ENCODE results near the gene ZNF451. TPM values are rescaled to one million over a fixed set of nuclear protein-coding genes. Genes with fewer than 3 reads are reported as not detected.
"Not testable (repeated sequence)": the region's sequence is repeated elsewhere in the genome, so short reads cannot be mapped to it uniquely, and the experiment has no call there.

ZNF451 gene, protein sequence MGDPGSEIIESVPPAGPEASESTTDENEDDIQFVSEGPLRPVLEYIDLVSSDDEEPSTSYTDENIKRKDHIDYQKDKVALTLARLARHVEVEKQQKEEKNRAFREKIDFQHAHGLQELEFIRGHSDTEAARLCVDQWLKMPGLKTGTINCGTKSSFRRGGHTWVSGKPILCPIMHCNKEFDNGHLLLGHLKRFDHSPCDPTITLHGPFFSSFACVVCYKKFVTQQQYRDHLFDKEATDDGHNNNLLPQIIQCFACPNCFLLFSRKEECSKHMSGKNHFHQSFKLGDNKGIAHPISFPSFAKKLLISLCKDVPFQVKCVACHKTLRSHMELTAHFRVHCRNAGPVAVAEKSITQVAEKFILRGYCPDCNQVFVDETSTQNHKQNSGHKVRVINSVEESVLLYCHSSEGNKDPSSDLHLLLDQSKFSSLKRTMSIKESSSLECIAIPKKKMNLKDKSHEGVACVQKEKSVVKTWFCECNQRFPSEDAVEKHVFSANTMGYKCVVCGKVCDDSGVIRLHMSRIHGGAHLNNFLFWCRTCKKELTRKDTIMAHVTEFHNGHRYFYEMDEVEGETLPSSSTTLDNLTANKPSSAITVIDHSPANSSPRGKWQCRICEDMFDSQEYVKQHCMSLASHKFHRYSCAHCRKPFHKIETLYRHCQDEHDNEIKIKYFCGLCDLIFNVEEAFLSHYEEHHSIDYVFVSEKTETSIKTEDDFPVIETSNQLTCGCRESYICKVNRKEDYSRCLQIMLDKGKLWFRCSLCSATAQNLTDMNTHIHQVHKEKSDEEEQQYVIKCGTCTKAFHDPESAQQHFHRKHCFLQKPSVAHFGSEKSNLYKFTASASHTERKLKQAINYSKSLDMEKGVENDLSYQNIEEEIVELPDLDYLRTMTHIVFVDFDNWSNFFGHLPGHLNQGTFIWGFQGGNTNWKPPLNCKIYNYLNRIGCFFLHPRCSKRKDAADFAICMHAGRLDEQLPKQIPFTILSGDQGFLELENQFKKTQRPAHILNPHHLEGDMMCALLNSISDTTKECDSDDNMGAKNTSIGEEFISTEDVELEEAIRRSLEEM
- total RNA-seq, result 10 to 100 TPM; 43.8 to 46.2 TPM

DNA sequence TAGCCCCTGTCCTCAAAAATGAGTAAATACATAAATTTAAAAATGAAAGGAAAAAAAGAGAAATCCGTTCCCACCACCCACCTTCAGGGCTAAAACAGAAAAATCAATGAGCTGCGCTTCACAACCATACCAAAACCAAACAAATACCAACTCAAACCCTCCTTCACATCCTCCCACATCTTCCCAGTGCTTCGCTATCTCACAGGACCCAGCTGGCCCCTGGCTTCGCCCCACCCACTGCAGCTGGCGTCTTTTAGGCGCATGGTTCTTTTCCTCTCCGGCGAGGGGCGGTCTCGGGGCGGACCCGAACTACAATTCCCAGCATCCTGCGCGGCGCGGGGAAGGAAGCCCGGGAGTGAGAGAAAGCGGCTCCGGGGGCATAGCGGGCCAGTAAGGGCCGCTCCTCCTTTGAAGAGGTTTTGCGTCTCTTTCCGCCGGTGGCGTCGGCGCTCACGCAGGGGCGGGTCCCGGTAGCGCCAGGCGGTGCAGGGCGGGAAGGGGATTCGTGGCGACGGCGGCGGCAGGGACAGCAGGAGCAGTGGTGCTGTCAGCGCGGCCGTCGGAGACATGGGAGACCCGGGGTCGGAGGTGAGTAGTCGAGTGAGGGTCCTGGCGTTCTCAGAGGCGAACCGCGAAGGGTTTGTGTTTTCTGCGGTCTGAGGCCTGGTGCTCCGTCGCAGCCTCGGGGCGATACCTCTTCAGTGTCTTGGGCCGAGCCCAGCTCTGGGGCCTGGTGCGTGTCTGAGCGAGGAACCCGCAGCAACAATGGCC, at the start of gene ZNF451:
Gene ZNF451 (plus strand): TSS at position 502 of the 771 bp plus-strand sequence. CDS start 66 bp downstream, at position 568.
- H3K9me3 Mint-ChIP-seq, result no peaks in the 10 kb centered on the region
- intact Hi-C loops (cut with micrococcal nuclease), result loop anchor here (1.0 to 5.0 kb wide), 6 partner anchors 44 to 226 kb away; partner anchors contain the start of genes BAG2, BEND6, KIAA1586 and RAB23
- H3K4me1 Mint-ChIP-seq (ENCODE audit: low read depth), result peaks cover 32% of the 10 kb centered on the region
- peak; percentile 98 for DNase-seq
- peak within 1 kb of the TSS; percentile 89 for H3K27ac Mint-ChIP-seq
- H3K27me3 Mint-ChIP-seq (ENCODE audit: low read depth), result no peaks in the 10 kb centered on the region
- H3K36me3 Mint-ChIP-seq (ENCODE audit: low read depth), result peaks cover 12% of the 10 kb centered on the region
- CTCF ChIA-PET, result interaction anchor here (0.8 to 0.9 kb wide), 3 partner anchors 33 to 227 kb away, joined by 3 read pairs; partner anchors contain the start of genes BEND6 and PRIM2
- H3K4me3 Mint-ChIP-seq, result peak within 1 kb of the TSS; percentile 88

DNA sequence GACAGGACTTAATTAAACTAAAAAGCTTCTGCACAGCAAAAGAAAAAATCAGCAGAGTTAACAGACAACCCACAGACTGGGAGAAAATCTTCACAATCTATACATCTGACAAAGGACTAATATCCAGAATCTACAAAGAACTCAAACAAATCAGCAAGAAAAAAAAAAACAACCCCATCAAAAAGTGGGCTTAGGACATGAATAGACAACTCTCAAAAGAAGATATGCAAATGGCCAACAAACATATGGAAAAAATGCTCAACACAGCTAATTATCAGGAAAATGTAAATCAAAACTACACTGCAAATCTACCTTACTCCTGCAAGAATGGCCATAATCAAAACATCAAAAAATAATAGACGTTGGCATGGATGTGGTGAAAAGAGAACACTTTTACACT, 45.9 kb upstream of the ZNF451 start:
- intact Hi-C loops (cut with micrococcal nuclease); H3K4me3 Mint-ChIP-seq; CTCF ChIA-PET; DNase-seq; H3K9me3 Mint-ChIP-seq; H3K27ac Mint-ChIP-seq: not testable (repeated sequence)
- Mint-ChIP-seq H3K4me1 (ENCODE audit: low read depth) (peaks cover 14% of the 10 kb centered on the region), H3K27me3 (ENCODE audit: low read depth) (peaks cover 19% of the 10 kb centered on the region), H3K36me3 (ENCODE audit: low read depth) (peaks cover 10% of the 10 kb centered on the region)

DNA sequence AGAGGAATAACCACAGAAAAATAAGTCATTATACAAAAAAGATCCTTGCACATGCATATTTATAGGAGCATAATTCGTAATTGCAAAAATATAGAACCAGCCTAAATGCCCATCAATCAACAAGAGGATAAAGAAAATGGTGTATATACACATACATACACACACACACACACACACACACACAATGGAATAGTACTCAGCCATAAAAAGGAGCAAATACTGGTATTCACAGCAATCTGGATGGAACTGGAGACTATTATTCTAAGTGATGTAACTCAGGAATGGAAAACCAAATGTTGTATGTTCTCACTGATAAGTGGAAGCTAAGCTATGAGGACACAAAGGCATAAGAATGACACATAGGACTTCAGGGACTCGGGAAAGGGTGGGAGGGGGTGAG, 45.4 kb upstream of the ZNF451 start:
- H3K4me3 Mint-ChIP-seq, result no peak overlapping the region

DNA sequence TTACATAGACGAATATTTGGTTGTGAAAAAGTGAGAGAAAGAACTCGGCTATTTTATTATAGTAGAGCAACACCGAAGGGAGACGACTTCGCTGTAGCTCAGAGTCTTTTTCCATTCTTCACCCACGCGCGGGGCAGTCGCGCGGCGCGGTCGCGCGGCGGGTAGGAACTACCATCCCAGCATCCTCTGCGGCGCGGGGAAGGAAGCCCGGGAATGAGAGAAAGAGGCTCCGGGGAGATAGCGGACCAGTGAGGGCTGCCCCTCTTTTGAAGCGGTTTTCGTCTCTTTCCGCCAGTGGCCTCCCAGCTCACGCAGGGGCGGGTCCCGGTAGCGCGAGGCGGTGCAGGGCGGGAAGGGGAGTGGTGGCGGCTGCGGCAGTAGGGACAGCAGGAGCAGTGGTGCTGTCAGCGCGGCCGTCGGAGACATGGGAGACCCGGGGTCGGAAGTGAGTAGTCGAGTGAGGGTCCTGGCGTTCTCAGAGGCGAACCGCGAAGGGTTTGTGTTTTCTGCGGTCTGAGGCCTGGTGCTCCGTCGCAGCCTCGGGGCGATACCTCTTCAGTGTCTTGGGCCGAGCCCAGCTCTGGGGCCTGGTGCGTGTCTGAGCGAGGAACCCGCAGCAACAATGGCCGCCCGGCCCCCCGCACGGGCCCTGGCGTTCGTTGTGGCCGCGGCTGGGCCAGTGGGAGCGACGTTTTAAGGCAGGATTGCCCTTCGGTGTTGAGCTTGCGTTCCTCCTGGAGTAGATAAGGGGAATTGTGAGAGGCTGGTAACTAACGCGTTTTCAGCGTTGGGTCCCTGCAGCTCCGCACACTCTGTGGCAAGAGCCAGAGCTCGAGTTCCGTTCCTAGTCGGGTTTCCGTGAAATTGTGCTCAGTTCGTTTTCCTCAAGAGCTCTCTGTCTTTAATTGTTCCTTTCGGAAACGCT, 43.4 kb upstream of the ZNF451 start, which contains the start of gene KIAA1586:
Gene KIAA1586 (plus strand): TSS at position 362 of the 925 bp plus-strand sequence. CDS start 63 bp downstream, at position 425.
- H3K36me3 Mint-ChIP-seq (ENCODE audit: low read depth), result peaks cover 25% of the 10 kb centered on the region
- CTCF ChIA-PET, result not testable (repeated sequence)

More for the DNA sequence above, 45.4 kb upstream of the ZNF451 start:
- CTCF ChIA-PET, result no interaction called here
- intact Hi-C loops (cut with micrococcal nuclease), result no loop called here
- Mint-ChIP-seq H3K9me3 (peaks cover 1% of the 10 kb centered on the region), H3K27me3 (ENCODE audit: low read depth) (peaks cover 19% of the 10 kb centered on the region), H3K27ac (no peak overlapping the region), H3K36me3 (ENCODE audit: low read depth) (peaks cover 13% of the 10 kb centered on the region), H3K4me1 (ENCODE audit: low read depth) (peaks cover 19% of the 10 kb centered on the region)
- DNase-seq, result no peak

DNA sequence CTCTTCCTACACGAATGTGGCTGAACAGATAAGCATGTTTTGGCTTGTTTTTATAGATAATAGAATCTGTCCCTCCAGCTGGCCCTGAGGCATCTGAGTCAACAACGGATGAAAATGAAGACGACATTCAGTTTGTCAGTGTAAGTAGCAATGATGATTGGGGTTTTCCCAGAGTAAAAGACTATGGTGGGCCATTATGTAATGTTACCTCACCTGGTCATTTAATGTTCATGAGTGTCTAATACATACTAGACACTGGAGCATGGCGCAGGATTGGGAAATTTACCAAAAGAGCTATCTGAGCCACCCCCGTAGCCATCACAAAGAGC, 42.8 kb upstream of the ZNF451 start:
- H3K9me3 Mint-ChIP-seq, CTCF ChIA-PET, H3K27ac Mint-ChIP-seq, DNase-seq, H3K4me3 Mint-ChIP-seq: not testable (repeated sequence)
- peaks cover 21% of the 10 kb centered on the region for H3K4me1 Mint-ChIP-seq (ENCODE audit: low read depth)
- H3K27me3 Mint-ChIP-seq (ENCODE audit: low read depth), result peaks cover 17% of the 10 kb centered on the region
- intact Hi-C loops (cut with micrococcal nuclease), result loop anchor here (2.0 kb wide), 1 partner anchor 218 kb away; no protein-coding TSS in a partner anchor
- peaks cover 25% of the 10 kb centered on the region for H3K36me3 Mint-ChIP-seq (ENCODE audit: low read depth)

More for the DNA sequence above, 43.4 kb upstream of the ZNF451 start, which contains the start of gene KIAA1586:
- H3K27me3 Mint-ChIP-seq (ENCODE audit: low read depth), result peaks cover 17% of the 10 kb centered on the region
- peak; percentile 91 for DNase-seq
- H3K4me1 Mint-ChIP-seq (ENCODE audit: low read depth), result peaks cover 21% of the 10 kb centered on the region
- H3K9me3 Mint-ChIP-seq, result not testable (repeated sequence)
- intact Hi-C loops (cut with micrococcal nuclease), result loop anchor here (1.0 to 2.0 kb wide), 6 partner anchors 43 to 270 kb away; partner anchors contain the start of genes BAG2, BEND6 and RAB23
- H3K27ac Mint-ChIP-seq, result peak within 1 kb of the TSS; percentile 89
- peak within 1 kb of the TSS; percentile 88 for H3K4me3 Mint-ChIP-seq

DNA sequence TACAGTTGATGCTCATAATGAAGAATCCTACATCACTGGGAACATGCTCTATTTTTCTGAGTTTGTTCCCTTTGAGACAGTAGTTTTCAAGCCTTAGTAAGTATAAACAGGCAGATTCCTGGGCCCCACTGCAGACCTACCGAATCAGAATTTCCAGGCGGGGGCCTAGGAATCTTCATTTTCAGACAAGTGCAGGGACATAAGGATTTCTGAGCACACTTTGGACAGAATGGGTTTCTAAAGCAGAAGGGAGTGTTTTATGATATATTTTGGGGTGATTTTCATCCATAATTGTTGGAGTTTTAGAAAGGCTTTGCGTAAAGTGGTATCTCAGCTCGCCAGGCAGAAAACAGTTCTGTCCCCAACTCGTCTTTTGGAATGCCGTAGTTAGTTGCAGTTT, 42.1 kb upstream of the ZNF451 start:
- H3K27me3 Mint-ChIP-seq (ENCODE audit: low read depth), result peaks cover 17% of the 10 kb centered on the region
- intact Hi-C loops (cut with micrococcal nuclease), result loop anchor here (2.0 kb wide), 1 partner anchor 217 kb away; no protein-coding TSS in a partner anchor
- DNase-seq, H3K27ac Mint-ChIP-seq, CTCF ChIA-PET, H3K9me3 Mint-ChIP-seq: not testable (repeated sequence)
- peaks cover 21% of the 10 kb centered on the region for H3K4me1 Mint-ChIP-seq (ENCODE audit: low read depth)
- H3K4me3 Mint-ChIP-seq, result peak overlapping the region; percentile 68
- peaks cover 27% of the 10 kb centered on the region for H3K36me3 Mint-ChIP-seq (ENCODE audit: low read depth)

DNA sequence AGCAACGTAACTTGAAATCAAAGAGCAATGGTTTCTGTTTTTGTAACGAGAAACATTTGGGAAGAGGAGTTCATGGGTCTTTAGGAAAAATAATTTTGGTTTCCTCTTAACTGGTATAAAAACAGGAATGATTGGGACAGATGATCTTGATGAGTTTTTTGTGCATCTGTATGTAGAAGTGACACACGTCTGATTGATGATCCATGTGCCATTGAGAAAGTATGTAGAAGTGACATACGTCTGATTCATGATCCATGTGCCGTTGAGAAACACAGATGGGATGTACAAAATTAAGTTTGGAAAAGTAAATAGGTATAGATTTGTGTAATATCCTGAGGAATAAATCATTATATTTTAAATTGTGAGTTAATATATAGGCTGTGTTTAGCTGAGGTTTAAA, 41.4 kb upstream of the ZNF451 start:
- H3K27ac Mint-ChIP-seq, result no peak overlapping the region
- no peak for DNase-seq
- peaks cover 31% of the 10 kb centered on the region for H3K36me3 Mint-ChIP-seq (ENCODE audit: low read depth)
- H3K4me3 Mint-ChIP-seq, result peak overlapping the region; percentile 68
- CTCF ChIA-PET, result no interaction called here
- peaks cover 1% of the 10 kb centered on the region for H3K9me3 Mint-ChIP-seq
- intact Hi-C loops (cut with micrococcal nuclease), result no loop called here
- peaks cover 14% of the 10 kb centered on the region for H3K27me3 Mint-ChIP-seq (ENCODE audit: low read depth)
- peaks cover 21% of the 10 kb centered on the region for H3K4me1 Mint-ChIP-seq (ENCODE audit: low read depth)

DNA sequence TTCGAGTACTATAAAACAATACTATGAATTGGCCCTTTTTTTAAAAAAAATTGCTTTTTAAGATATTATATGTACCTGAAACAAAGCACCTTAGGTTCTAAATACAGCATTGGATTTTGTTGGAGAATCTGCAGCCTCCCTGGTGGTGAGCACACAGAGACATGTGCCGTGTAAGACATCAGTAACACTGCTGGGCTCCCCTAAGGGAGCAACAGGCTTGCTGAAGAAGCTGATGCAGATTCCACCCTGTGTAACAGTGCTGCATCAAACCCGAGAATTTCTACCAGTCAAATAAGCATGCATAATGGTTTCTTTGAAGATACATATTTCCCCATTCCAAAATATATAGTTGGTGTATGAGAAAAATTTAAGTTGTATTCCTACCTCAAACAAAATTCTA, 26.1 kb upstream of the ZNF451 start:
- Mint-ChIP-seq H3K4me1 (ENCODE audit: low read depth) (peaks cover 3% of the 10 kb centered on the region), H3K4me3 (no peak overlapping the region), H3K9me3 (no peaks in the 10 kb centered on the region), H3K27me3 (ENCODE audit: low read depth) (no peaks in the 10 kb centered on the region), H3K36me3 (ENCODE audit: low read depth) (peaks cover 26% of the 10 kb centered on the region), H3K27ac (no peak overlapping the region)
- intact Hi-C loops (cut with micrococcal nuclease), result no loop called here
- no peak for DNase-seq
- CTCF ChIA-PET, result no interaction called here

DNA sequence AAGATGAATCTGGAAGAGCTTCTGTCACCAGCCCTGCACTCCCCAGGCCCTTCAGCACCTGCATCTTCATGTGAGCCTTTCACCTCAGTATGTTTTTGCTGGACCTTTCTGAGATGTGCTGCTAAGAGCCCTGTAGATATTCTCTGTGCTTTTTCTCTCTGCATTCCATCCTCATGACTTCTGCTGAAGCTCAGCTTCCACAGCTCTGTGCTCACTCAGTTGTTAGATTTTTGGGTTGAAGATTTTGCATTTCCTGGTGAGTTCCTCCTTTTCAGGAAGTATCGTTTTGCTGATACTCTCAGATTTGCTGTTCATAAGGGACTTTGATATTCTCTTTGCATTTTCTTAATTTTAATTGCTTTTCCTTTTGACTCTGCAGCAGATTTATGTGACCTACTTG, 25.2 kb upstream of the ZNF451 start:
- Mint-ChIP-seq H3K4me3 (no peak overlapping the region), H3K27me3 (ENCODE audit: low read depth) (no peaks in the 10 kb centered on the region), H3K9me3 (no peaks in the 10 kb centered on the region), H3K36me3 (ENCODE audit: low read depth) (peaks cover 26% of the 10 kb centered on the region), H3K27ac (no peak overlapping the region), H3K4me1 (ENCODE audit: low read depth) (peaks cover 3% of the 10 kb centered on the region)
- CTCF ChIA-PET, result no interaction called here
- DNase-seq, result no peak
- intact Hi-C loops (cut with micrococcal nuclease), result no loop called here

DNA sequence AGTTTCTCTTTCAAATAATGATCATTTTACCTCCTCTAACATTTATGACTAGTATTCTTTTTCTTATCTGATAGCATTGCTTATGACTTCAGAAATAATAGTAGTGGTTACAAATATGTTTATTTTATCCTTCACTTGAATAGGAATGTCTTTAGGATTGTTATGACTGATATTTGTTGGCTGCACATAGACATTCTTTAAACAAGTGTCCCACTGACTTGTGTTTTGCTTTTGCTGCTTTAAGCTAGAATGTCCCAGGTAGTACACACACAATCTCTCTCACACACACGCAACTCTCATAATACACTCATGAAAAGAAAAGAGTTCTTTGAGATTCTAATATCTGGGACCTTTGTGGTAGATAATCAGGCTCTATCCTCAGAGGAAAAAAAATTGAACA, 21.9 kb upstream of the ZNF451 start:
- Mint-ChIP-seq H3K27ac (no peak overlapping the region), H3K9me3 (no peaks in the 10 kb centered on the region), H3K4me3 (no peak overlapping the region), H3K4me1 (ENCODE audit: low read depth) (peaks cover 3% of the 10 kb centered on the region), H3K27me3 (ENCODE audit: low read depth) (no peaks in the 10 kb centered on the region), H3K36me3 (ENCODE audit: low read depth) (peaks cover 16% of the 10 kb centered on the region)
- intact Hi-C loops (cut with micrococcal nuclease), result no loop called here
- DNase-seq, result no peak
- CTCF ChIA-PET, result no interaction called here

DNA sequence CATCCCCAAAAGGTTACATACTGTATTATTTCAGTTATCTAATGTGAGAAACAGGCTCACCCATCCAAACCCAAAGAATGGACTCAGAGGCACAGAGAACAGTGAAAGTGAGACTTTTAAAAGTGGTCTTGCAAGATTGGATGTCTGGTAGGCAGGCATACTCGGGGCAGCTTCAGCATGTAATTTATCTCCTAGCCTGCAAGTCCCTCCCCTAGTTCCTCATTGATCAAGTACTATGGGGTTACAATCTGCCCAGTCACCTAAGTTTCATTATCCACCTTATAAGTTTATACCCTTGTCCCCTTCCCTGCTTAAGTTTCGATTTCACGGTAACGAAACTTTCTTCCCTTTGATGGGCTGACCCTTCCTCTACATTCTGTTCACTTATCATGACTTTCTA, 20.8 kb upstream of the ZNF451 start:
- Mint-ChIP-seq H3K9me3 (no peaks in the 10 kb centered on the region), H3K36me3 (ENCODE audit: low read depth) (peaks cover 19% of the 10 kb centered on the region)
- CTCF ChIA-PET, result no interaction called here

More for the DNA sequence above, 20.8 kb upstream of the ZNF451 start:
- DNase-seq, result no peak
- intact Hi-C loops (cut with micrococcal nuclease), result no loop called here
- Mint-ChIP-seq H3K4me1 (ENCODE audit: low read depth) (peaks cover 3% of the 10 kb centered on the region), H3K4me3 (no peak overlapping the region), H3K27ac (no peak overlapping the region), H3K27me3 (ENCODE audit: low read depth) (no peaks in the 10 kb centered on the region)

All from activated naive CD4-positive, alpha-beta T cell treated with anti-CD3 and anti-CD28 coated beads for 36 hours (primary cell).